HG03095 (cell line): ENCODE data around the gene SAMD9.
"Not testable (repeated sequence)": the region's sequence is repeated elsewhere in the genome, so short reads cannot be mapped to it uniquely, and the experiment has no call there.

ENCODE experiments used
- ATAC-seq: cut with Tn5 transposase; IDR thresholded peaks from one replicate; pipeline ENCODE4 v1.9.1; 2021; ENCODE audit warnings: moderate library complexity; ENCODE audit not compliant: unreplicated experiment

Gene SAMD9

DNA sequence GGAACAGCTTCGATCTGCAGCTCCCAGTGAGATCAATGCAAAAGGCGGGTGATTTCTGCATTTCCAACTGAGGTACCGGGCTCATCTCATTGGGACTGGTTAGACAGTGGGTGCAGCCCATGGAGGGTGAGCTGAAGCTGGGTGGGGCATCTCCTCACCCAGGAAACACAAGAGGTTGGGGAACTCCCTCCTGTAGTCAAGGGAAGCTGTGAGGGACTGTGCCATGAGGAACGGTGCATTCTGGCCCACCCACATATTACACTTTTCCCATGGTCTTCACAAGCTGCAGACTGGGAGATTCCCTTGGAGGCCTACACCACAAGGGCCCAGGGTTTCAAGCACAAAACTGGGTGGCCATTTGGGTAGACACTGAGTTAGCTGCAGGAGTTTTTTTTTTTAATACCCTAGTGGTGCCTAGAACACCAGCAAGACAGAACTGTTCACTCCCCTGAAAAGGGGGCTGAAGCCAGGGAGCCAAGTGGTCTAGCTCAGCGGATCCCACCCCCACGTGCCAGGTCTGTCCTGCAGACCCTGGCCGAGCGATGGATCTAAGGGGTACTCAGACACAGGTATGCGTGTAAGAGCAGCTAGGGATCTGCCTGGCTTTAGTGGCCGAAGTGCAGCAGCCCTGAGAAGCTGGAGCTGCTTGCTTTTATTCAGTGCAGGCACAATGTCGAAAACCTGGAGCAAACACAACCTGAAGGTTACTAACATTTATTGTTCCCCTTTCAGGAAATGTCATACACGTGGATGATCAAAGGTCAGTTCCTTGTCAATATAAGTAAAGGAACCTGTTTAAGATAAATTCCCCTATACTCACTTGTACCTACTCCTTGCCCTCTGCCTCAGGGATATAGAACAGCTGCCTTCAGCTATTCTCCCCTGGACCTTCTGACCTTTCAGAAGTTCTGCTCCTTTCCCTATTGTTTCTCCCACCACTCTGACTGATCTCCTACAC, 3.1 kb upstream of the SAMD9 start:
- no peak for ATAC-seq

GRCh38 chr7:93119191-93119905, 1.6 kb upstream of the SAMD9 start:
- ATAC-seq: no peak

DNA sequence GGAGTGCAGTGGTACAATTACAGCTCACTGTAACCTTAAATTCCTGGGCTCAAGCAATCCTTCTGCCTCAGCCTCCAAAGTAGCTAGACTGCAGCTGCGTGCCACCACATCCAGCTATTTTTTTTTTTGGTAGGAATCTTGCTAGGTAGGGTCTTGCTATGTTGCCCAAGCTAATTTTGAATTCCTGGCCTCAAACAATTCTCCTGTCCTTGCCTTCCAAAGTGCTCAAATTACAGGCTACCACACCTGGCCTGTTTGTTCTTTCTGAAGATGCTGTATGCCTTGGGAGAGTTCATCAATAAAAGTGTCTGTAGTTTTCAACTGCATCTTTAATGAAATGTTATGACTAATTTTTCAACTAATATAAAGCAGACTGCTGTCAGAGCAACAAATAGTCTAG, 452 bp downstream of the SAMD9 start:
- no peak for ATAC-seq

- no peak for ATAC-seq
Measured at GRCh38 chr7:93115796-93116195, 2.0 kb downstream of the SAMD9 start.

GRCh38 chr7:93108003-93108402, 9.8 kb downstream of the SAMD9 start:
- no peak for ATAC-seq

DNA sequence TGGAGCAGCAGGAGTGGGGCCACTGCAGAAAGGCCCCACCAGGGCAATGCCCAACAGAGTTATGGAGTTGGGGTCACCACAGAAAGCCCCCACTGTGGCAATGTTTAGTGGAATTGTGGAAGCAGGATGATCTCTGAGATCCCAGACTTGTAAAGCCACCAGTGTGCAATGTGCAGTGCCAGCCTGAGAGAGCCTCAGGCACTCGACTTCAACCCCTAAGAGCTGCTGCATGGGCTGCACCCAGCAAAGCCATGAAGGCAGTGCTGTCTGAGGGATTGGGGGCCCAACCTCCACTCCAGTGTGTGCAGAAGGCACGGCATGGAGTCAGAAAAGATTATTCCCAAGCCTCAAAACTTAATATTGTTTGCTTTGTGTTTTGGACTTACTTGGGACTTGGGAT, 20.4 kb downstream of the SAMD9 start:
- no peak for ATAC-seq

DNA sequence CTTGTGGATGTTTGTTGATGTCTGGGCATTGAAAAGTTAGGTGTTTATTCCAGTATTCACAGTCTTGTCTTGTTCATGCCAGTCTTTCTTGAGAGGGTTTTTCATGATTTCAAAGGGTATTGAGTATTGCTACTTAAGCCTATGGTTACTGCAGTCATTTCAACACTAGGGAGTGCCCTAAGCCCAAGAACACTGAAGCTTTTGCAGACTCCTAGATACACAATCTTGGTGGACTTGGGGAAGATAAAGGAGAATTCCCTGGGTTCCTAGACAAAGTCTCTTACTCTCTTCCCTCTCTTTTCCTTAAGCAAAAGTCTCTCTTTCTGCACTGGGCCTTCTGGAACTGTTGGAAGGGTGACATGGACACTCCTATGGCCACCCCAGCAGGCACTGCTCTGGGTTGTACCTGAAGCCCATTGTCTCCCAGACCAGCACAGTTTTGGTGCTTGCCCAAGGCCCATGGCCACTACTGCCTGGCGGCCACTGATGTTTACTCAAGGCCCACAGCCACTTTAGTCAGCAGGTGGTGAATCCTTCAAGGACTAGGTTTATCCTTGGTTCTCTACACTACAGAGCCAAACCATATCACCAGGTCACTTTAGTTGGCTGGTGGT, 24.9 kb downstream of the SAMD9 start:
- ATAC-seq: peak; percentile 72

DNA sequence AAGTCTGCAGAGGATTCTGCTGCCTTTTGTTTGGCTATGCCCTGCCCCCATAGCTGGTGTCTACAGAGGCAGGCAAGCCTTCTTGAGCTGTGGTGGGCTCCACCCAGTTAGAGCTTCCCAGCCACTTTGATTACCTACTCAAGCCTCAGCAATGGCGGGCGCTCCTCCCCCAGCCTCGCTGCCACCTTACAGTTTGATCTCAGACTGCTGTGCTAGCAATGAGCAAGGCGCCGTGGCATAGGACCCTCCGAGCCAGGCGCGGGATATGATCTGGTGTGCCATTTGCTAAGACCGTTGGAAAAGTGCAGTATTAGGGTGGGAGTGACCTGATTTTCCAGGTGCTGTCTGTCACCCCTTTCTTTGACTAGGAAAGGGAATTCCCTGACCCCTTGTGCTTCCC, 44.4 kb downstream of the SAMD9 start:
- ATAC-seq: not testable (repeated sequence)

- no peak for ATAC-seq
Measured at GRCh38 chr7:93062599-93062998, 55.2 kb downstream of the SAMD9 start.

GRCh38 chr7:93060865-93061264, 56.9 kb downstream of the SAMD9 start:
- no peak for ATAC-seq

GRCh38 chr7:93060025-93060424, 57.8 kb downstream of the SAMD9 start:
- ATAC-seq: no peak

DNA sequence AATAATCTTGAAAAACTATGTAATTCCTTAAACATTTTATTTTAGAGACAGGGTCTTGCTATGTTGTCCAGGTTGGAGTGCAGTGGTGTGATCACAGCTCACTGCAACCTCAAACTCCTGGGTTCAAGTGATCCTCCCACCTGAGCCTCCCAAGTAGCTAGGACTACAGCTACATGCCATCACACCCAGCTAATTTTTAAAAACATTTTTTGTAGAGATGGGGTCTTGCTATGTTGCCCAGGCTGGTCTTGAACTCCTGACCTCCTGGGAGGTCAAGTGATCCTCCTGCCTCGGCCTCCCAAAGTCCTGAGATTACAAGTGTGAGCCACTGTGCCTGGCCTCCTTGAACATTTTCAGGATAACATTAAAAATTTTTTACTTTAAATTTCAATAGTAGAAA, 61.2 kb downstream of the SAMD9 start:
- ATAC-seq: not testable (repeated sequence)

DNA sequence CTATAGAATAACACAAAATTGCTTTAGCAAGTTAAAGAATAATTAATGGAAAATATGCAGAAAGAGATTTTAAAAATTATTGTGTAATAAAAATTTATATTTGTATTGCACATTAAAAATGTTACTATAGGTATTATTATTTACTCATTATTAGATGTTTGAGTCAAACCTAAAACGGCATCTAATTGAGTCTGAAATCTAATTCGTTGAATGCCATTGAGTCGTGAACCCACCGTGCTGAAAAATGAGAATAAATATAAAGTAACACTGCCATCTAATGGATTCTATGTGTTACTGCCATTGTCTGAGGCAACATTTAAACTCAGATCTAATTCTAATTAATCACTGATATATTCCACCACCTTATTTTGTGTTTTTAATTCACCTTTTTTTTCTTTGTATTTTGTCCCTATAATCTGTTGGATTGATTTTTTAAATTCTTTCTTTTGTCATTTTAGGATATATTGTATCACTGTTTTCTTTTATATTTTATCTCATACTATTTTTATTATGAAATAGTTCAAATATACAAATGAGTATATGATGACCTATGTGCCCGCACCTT, 62.2 kb downstream of the SAMD9 start:
- ATAC-seq: no peak

- ATAC-seq: no peak
Measured at GRCh38 chr7:93054975-93055374, 62.8 kb downstream of the SAMD9 start.

GRCh38 chr7:93053949-93054943, 63.5 kb downstream of the SAMD9 start:
- no peak for ATAC-seq

DNA sequence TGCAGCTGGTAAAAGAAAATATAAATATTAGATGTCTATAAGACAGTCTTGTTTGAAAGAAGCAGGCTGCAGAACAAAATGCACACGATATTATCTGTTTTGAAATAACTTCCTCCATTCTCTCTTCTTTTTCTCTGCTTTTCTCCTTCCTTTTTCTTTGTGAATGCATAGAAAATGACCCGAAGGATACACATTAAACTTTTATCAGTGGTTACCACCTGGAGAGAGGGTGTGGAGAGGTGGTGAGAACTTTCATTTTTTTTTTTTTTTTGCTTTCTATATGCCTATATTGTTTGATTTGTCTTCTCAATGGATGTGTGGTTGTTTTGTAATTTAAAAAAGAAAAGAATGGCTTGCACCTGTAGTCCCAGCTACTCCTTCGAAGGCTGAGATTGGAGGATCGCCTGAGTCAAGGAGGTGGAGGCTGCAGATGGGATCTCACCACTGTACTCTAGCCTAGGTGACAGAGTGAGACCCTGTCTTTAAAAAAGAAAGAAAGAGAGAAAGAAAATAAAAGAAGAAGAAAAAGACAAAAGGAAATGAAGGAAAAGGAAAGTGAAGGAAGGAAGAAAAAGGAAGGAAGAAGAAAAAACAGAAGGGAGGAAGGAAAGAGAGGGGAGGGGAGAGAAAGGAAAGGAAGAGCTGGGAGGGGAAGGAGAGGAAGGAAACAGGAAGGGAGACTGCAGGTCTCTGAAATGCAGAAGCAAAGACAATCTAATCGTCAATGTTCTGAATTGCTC, 64.4 kb downstream of the SAMD9 start:
- ATAC-seq: no peak

DNA sequence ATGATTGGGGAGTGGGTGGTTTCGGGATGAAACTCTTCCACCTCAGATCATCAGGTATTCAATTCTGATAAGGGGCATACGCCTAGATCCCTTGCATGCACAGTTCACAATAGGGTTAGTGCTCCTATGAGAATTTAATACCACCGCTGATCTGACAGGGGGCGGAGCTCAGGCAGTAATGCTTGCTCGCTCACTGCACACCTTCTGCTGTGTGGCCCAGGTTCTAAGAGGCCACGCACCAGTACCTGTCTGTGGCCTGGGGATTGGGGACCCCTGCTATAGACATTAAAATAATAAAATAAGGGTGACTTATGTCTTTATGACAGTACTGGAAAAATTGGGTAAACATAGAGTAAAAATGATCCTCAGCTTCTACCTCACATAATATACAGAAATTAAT, 66.1 kb downstream of the SAMD9 start:
- no peak for ATAC-seq
